Effector memory CD4-positive, alpha-beta T cell (primary cell): ENCODE data around the gene TCF7L1.

Experiments used
- DNase-seq, 3 donors: peaks; one replicate each; pipeline ENCODE4 v3.0.0-alpha.2; 2020
- H3K27ac ChIP-seq: 2 replicates; pipeline ENCODE4 v1.7.0; 2013; ENCODE audit warnings: mild to moderate bottlenecking, low read length, moderate library complexity; ENCODE audit not compliant: insufficient read depth, poor library complexity, severe bottlenecking
- H3K27me3 ChIP-seq: replicated peaks from 2 replicates; pipeline ENCODE4 v1.7.0; 2013; ENCODE audit warnings: mild to moderate bottlenecking, low read length; ENCODE audit not compliant: insufficient read depth, control insufficient read depth, poor library complexity, severe bottlenecking
- H3K36me3 ChIP-seq: 2 replicates; pipeline ENCODE4 v1.7.0; 2013; ENCODE audit warnings: mild to moderate bottlenecking, low read length, moderate library complexity; ENCODE audit not compliant: control insufficient read depth, insufficient read depth
- H3K4me1 ChIP-seq: 2 replicates; pipeline ENCODE4 v1.7.0; 2013; ENCODE audit warnings: low read length, mild to moderate bottlenecking; ENCODE audit not compliant: control insufficient read depth, insufficient read depth, poor library complexity, severe bottlenecking
- H3K4me3 ChIP-seq: 2 replicates; pipeline ENCODE4 v1.7.0; 2013; ENCODE audit warnings: low read length, low read depth, mild to moderate bottlenecking; ENCODE audit not compliant: insufficient read depth, poor library complexity, severe bottlenecking
- H3K9me3 ChIP-seq: 2 replicates; pipeline ENCODE4 v1.7.0; 2013; ENCODE audit warnings: mild to moderate bottlenecking, low read length, moderate library complexity; ENCODE audit not compliant: control insufficient read depth

The TCF7L1 gene

GRCh38 chr2:85246348-85246747, 113.2 kb downstream of the TCF7L1 start:
- no peaks in the 10 kb centered on the region for H3K9me3 ChIP-seq
- H3K27ac ChIP-seq = no peak overlapping the region
- no peak overlapping the region for H3K4me3 ChIP-seq
- H3K4me1 ChIP-seq = no peaks in the 10 kb centered on the region
- no peaks in the 10 kb centered on the region for H3K36me3 ChIP-seq
- no peaks in the 10 kb centered on the region for H3K27me3 ChIP-seq
- no peak for DNase-seq

GRCh38 chr2:85247610-85248009, 114.4 kb downstream of the TCF7L1 start:
- DNase-seq = no peak
- H3K27ac ChIP-seq = no peak overlapping the region
- H3K36me3 ChIP-seq = no peaks in the 10 kb centered on the region
- H3K4me3 ChIP-seq = no peak overlapping the region
- no peaks in the 10 kb centered on the region for H3K9me3 ChIP-seq
- no peaks in the 10 kb centered on the region for H3K27me3 ChIP-seq
- no peaks in the 10 kb centered on the region for H3K4me1 ChIP-seq

- Histone ChIP-seq H3K36me3 (no peaks in the 10 kb centered on the region), H3K27ac (no peak overlapping the region), H3K4me1 (no peaks in the 10 kb centered on the region), H3K27me3 (no peaks in the 10 kb centered on the region), H3K9me3 (no peaks in the 10 kb centered on the region), H3K4me3 (no peak overlapping the region)
- no peak for DNase-seq
Observed at GRCh38 chr2:85248773-85249509, 115.7 kb downstream of the TCF7L1 start.

GRCh38 chr2:85250045-85250444, 116.9 kb downstream of the TCF7L1 start:
- Histone ChIP-seq H3K36me3 (no peaks in the 10 kb centered on the region), H3K27me3 (no peaks in the 10 kb centered on the region), H3K27ac (no peak overlapping the region), H3K9me3 (no peaks in the 10 kb centered on the region), H3K4me1 (no peaks in the 10 kb centered on the region), H3K4me3 (no peak overlapping the region)
- DNase-seq = no peak

- Histone ChIP-seq H3K9me3 (no peaks in the 10 kb centered on the region), H3K4me1 (no peaks in the 10 kb centered on the region), H3K4me3 (no peak overlapping the region), H3K27ac (no peak overlapping the region), H3K27me3 (no peaks in the 10 kb centered on the region), H3K36me3 (no peaks in the 10 kb centered on the region)
- no peak for DNase-seq
Observed at GRCh38 chr2:85251070-85251616, 118.0 kb downstream of the TCF7L1 start.

- no peak overlapping the region for H3K27ac ChIP-seq
- H3K4me3 ChIP-seq = no peak overlapping the region
- no peaks in the 10 kb centered on the region for H3K9me3 ChIP-seq
- no peaks in the 10 kb centered on the region for H3K27me3 ChIP-seq
- no peaks in the 10 kb centered on the region for H3K36me3 ChIP-seq
- DNase-seq = no peak
- no peaks in the 10 kb centered on the region for H3K4me1 ChIP-seq
Observed at GRCh38 chr2:85253890-85254289, 120.7 kb downstream of the TCF7L1 start.

- H3K9me3 ChIP-seq = no peaks in the 10 kb centered on the region
- no peaks in the 10 kb centered on the region for H3K4me1 ChIP-seq
- no peaks in the 10 kb centered on the region for H3K36me3 ChIP-seq
- no peak overlapping the region for H3K27ac ChIP-seq
- H3K27me3 ChIP-seq = no peaks in the 10 kb centered on the region
- DNase-seq = no peak
- H3K4me3 ChIP-seq = no peak overlapping the region
Observed at GRCh38 chr2:85254540-85255300, 121.5 kb downstream of the TCF7L1 start.

GRCh38 chr2:85255456-85255812, 122.2 kb downstream of the TCF7L1 start:
- H3K4me1 ChIP-seq = no peaks in the 10 kb centered on the region

GRCh38 chr2:85255813-85256594, 122.8 kb downstream of the TCF7L1 start:
- Histone ChIP-seq H3K4me1 (no peaks in the 10 kb centered on the region), H3K9me3 (no peaks in the 10 kb centered on the region), H3K36me3 (no peaks in the 10 kb centered on the region), H3K27ac (no peak overlapping the region), H3K27me3 (no peaks in the 10 kb centered on the region), H3K4me3 (no peak overlapping the region)
- DNase-seq = no peak

More at GRCh38 chr2:85255456-85255812, 122.2 kb downstream of the TCF7L1 start:
- no peak overlapping the region for H3K27ac ChIP-seq
- H3K9me3 ChIP-seq = no peaks in the 10 kb centered on the region
- no peaks in the 10 kb centered on the region for H3K36me3 ChIP-seq
- no peak for DNase-seq
- no peaks in the 10 kb centered on the region for H3K27me3 ChIP-seq
- H3K4me3 ChIP-seq = no peak overlapping the region
